Lower leg skin (tissue), 3 donors: ENCODE data around the gene ORC3.

Experiments
- POLR2A ChIP-seq, 2 donors: fragments of 450-650 bp; IDR thresholded peaks; one replicate each; pipeline ENCODE4 v1.6.1; 2016 to 2017; ENCODE audit warnings: antibody characterized with exemption in 2 of 2, mild to moderate bottlenecking in 1 of 2, moderate library complexity in 1 of 2
- TF ChIP-seq, protein P1 (sequence below), 3 donors: fragments of 450-650 bp; IDR thresholded peaks; one replicate each; pipeline ENCODE4 v1.5.1; 2016; ENCODE audit warnings: antibody characterized with exemption in 3 of 3, mild to moderate bottlenecking in 3 of 3, moderate library complexity in 2 of 3

DNA sequence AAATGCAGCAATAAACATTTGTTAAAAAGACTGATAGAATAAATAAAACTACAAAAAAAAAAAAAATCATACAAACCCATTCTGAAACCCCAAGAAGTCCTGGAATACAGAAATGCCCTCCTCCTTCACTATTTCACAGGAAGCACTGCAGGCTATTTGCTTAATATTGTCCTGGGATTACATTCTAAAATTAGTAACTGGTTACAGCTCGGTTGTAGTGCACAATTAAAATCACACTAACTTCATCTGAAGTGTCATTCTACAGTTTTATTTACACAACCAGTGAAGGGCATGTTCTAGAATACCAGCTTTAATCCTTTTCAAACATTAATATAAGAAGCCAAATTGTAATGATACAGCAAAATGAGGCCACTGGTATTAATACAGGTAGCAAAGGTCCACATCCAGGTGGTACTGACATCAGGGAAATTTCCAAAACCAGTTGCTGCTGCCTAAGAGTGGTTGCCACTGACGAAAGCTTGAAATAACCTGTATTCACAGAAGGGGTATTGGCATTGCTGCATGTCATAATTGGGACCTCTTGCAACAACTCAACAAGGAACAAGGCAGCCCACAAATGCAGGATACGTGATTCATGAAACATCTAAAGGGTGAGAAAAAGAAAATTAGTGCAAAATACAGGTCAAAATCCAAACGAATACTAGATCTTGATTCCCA, 85.2 kb downstream of the ORC3 start:
- TF ChIP-seq, protein P1, sequence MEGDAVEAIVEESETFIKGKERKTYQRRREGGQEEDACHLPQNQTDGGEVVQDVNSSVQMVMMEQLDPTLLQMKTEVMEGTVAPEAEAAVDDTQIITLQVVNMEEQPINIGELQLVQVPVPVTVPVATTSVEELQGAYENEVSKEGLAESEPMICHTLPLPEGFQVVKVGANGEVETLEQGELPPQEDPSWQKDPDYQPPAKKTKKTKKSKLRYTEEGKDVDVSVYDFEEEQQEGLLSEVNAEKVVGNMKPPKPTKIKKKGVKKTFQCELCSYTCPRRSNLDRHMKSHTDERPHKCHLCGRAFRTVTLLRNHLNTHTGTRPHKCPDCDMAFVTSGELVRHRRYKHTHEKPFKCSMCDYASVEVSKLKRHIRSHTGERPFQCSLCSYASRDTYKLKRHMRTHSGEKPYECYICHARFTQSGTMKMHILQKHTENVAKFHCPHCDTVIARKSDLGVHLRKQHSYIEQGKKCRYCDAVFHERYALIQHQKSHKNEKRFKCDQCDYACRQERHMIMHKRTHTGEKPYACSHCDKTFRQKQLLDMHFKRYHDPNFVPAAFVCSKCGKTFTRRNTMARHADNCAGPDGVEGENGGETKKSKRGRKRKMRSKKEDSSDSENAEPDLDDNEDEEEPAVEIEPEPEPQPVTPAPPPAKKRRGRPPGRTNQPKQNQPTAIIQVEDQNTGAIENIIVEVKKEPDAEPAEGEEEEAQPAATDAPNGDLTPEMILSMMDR (IDR thresholded peaks at IDR 0.05): no peak
- no peak for TF ChIP-seq POLR2A (IDR thresholded peaks at IDR 0.05)
